HG03565 (cell line): ENCODE results near the gene ANKRD18B.
"Not testable (repeated sequence)": the region's sequence is repeated elsewhere in the genome, so short reads cannot be mapped to it uniquely, and the experiment has no call there.

Experiments used
- ATAC-seq: cut with Tn5 transposase; IDR thresholded peaks from one replicate; pipeline ENCODE4 v1.9.1; 2021; ENCODE audit warnings: mild to moderate bottlenecking, moderate library complexity; ENCODE audit not compliant: unreplicated experiment

ANKRD18B gene

GRCh38 chr9:33604249-33604648 lies 80.2 kb downstream of the ANKRD18B start:
- not testable (repeated sequence) for ATAC-seq

- ATAC-seq = not testable (repeated sequence)
Measured at GRCh38 chr9:33604936-33605335, 80.9 kb downstream of the ANKRD18B start.

GRCh38 chr9:33611358-33611757 lies 87.3 kb downstream of the ANKRD18B start:
- no peak for ATAC-seq

- ATAC-seq = not testable (repeated sequence)
Measured at GRCh38 chr9:33612410-33612809, 88.4 kb downstream of the ANKRD18B start.

GRCh38 chr9:33614001-33614687 lies 90.1 kb downstream of the ANKRD18B start:
- no peak for ATAC-seq

- ATAC-seq = not testable (repeated sequence)
Measured at GRCh38 chr9:33618370-33618769, 94.3 kb downstream of the ANKRD18B start.

GRCh38 chr9:33619666-33620404 lies 95.8 kb downstream of the ANKRD18B start:
- ATAC-seq = no peak

GRCh38 chr9:33620738-33621439 lies 96.8 kb downstream of the ANKRD18B start:
- no peak for ATAC-seq
